K562 (cell line): ENCODE results near the gene DISC1. TPM values are rescaled to one million over a fixed set of nuclear protein-coding genes. Genes with fewer than 3 reads are reported as not detected.

Experiments
- ATAC-seq: fragments of 200-7000 bp; cut with Tn5 transposase; 3 replicates; pipeline ENCODE4 v1.9.1; 2020; ENCODE audit warnings: moderate library complexity
- BruUV-seq: library from RNA; stranded (reverse); fragments of 400-500 nt; replicated peaks from 2 replicates; lab custom pipeline; 2021; lab: Mats Ljungman, UMichigan
- CTCF ChIA-PET: fragments of 300-600 bp; formaldehyde crosslinking; extraction: SDS; loops from one replicate; lab custom pipeline; 2021; ENCODE audit warnings: low intra/inter-chr PET ratio; lab: Yijun Ruan, JAX
- POLR2A ChIA-PET: fragments of 300-600, 350-650 bp; sonication (Branson Sonifier 250); formaldehyde crosslinking; extraction: SDS; loops from one replicate; lab custom pipeline; 2021; ENCODE audit warnings: antibody characterized with exemption, inconsistent platforms; lab: Yijun Ruan, JAX
- DNase-seq, 4 experiments: peaks; one replicate each; pipeline versions ENCODE4 v3.0.0 to v3.0.0-alpha.2; 2011 to 2018; ENCODE audit warnings: low spot score in 3 of 4, mixed read lengths in 3 of 4; ENCODE audit errors: extremely low read depth in 1 of 4
- FAIRE-seq: peaks from 2 replicates; lab custom pipeline; 2011; peaks lifted over from hg19 to GRCh38; lab: Jason Lieb, UNC
- H2AFZ ChIP-seq: 2 replicates; pipeline ENCODE4 v1.6.0; 2011; ENCODE audit warnings: low read depth, low read length, control low read depth, inconsistent platforms
- H3K27ac ChIP-seq: fragments of 200-600 bp; 3 replicates; pipeline ENCODE4 v1.8.0; 2011; ENCODE audit warnings: low read depth, mild to moderate bottlenecking, control low read depth, inconsistent platforms, low read length, moderate library complexity, mixed read lengths; ENCODE audit errors: extremely low read depth
- H3K27me3 ChIP-seq, 2 experiments: fragments of 300-600 bp in 1 of 2; 2 replicates in 1 of 2; 3 replicates in 1 of 2; pipeline versions ENCODE4 v1.6.0 to v1.8.0; 2011; ENCODE audit warnings: inconsistent platforms in 2 of 2, low read length in 2 of 2, mild to moderate bottlenecking in 1 of 2, mixed read lengths in 1 of 2, moderate library complexity in 1 of 2; ENCODE audit not compliant: control insufficient read depth in 2 of 2, insufficient read depth in 2 of 2
- H3K36me3 ChIP-seq: fragments of 300-600 bp; 3 replicates; pipeline ENCODE4 v1.8.0; 2011; ENCODE audit warnings: mild to moderate bottlenecking, low read length, inconsistent platforms; ENCODE audit not compliant: control insufficient read depth, insufficient read depth
- H3K4me1 ChIP-seq, 2 experiments: fragments of 200-600 bp in 1 of 2; replicated peaks in 1 of 2; 2 replicates in 1 of 2; 3 replicates in 1 of 2; pipeline versions ENCODE4 v1.5.1 to v1.8.0; 2011; ENCODE audit warnings: inconsistent platforms in 2 of 2, low read length in 2 of 2, mild to moderate bottlenecking in 1 of 2, mixed read lengths in 1 of 2, moderate library complexity in 1 of 2; ENCODE audit not compliant: control insufficient read depth in 2 of 2, insufficient read depth in 2 of 2
- H3K4me2 ChIP-seq: 2 replicates; pipeline ENCODE4 v1.6.1; 2011; ENCODE audit warnings: low read length, control low read depth, inconsistent platforms, mixed read lengths; ENCODE audit not compliant: insufficient read depth
- H3K4me3 ChIP-seq: fragments of 200-600 bp; sonication (generic), shearing (Covaris generic); 2 replicates; pipeline ENCODE4 v1.5.1; 2016; ENCODE audit warnings: control low read depth, inconsistent platforms
- H3K79me2 ChIP-seq: fragments of 200-600 bp; 3 replicates; pipeline ENCODE4 v1.8.0; 2011; ENCODE audit warnings: low read length, inconsistent platforms; ENCODE audit not compliant: control insufficient read depth, insufficient read depth
- H3K9ac ChIP-seq, 2 experiments: 2 replicates each; pipeline versions ENCODE4 v1.6.0 to v1.6.1; 2011; ENCODE audit warnings: low read depth in 2 of 2, low read length in 2 of 2, control low read depth in 1 of 2, inconsistent platforms in 1 of 2, mild to moderate bottlenecking in 1 of 2, mixed read lengths in 1 of 2; ENCODE audit not compliant: insufficient read depth in 1 of 2
- H3K9me1 ChIP-seq: one replicate; pipeline ENCODE4 v1.6.0; 2011; ENCODE audit warnings: inconsistent platforms, mild to moderate bottlenecking, low read length, moderate library complexity; ENCODE audit not compliant: control insufficient read depth, insufficient read depth
- H3K9me3 ChIP-seq: replicated peaks from 2 replicates; pipeline ENCODE4 v1.5.1; 2011; ENCODE audit warnings: low read depth, low read length, inconsistent platforms; ENCODE audit not compliant: control insufficient read depth, insufficient read depth
- H4K20me1 ChIP-seq: replicated peaks from 2 replicates; pipeline ENCODE4 v1.6.1; 2011; ENCODE audit warnings: low read length, inconsistent platforms, mixed read lengths; ENCODE audit not compliant: control insufficient read depth, insufficient read depth
- ARNT ChIP-seq, 2 experiments: fragments of 450-650 bp; IDR thresholded peaks; 2 replicates each; pipeline ENCODE4 v1.6.1; 2016; ENCODE audit warnings: mild to moderate bottlenecking in 1 of 2
- ASH1L ChIP-seq: fragments of 450-650 bp; IDR thresholded peaks from 2 replicates; pipeline ENCODE4 v1.6.1; 2018; ENCODE audit warnings: borderline replicate concordance, mild to moderate bottlenecking, low read depth; ENCODE audit not compliant: partially characterized antibody
- ATF1 ChIP-seq, 2 experiments: fragments of 450-650 bp in 1 of 2; IDR thresholded peaks; 2 replicates each; pipeline ENCODE4 v1.6.1; 2016; ENCODE audit warnings: missing compliant biosample characterization in 1 of 2, missing genetic modification characterization in 1 of 2
- CC2D1A ChIP-seq: fragments of 450-650 bp; IDR thresholded peaks from 2 replicates; pipeline ENCODE4 v1.6.1; 2017; ENCODE audit warnings: mild to moderate bottlenecking
- GABPB1 ChIP-seq: sonication (generic); formaldehyde crosslinking; IDR thresholded peaks from 2 replicates; pipeline ENCODE4 v1.8.0; 2022; ENCODE audit warnings: mild to moderate bottlenecking, missing genetic modification reagents
- HNRNPL ChIP-seq: fragments of 200-400 bp; formaldehyde crosslinking; IDR thresholded peaks from 2 replicates; pipeline ENCODE4 v1.6.1; 2017; ENCODE audit warnings: low read depth, mild to moderate bottlenecking, low read length
- LARP7 ChIP-seq: fragments of 450-650 bp; IDR thresholded peaks from 2 replicates; pipeline ENCODE4 v1.6.1; 2016
- MCM3 ChIP-seq: fragments of 450-650 bp; IDR thresholded peaks from 2 replicates; pipeline ENCODE4 v1.6.1; 2016
- NR4A1 ChIP-seq, 2 experiments: fragments of 250-450 bp in 1 of 2; fragments of 450-650 bp in 1 of 2; sonication (Bioruptor Pico) in 1 of 2; IDR thresholded peaks; 2 replicates each; pipeline versions ENCODE4 v1.4.0 to v1.6.1; 2016 to 2020; ENCODE audit warnings: mild to moderate bottlenecking in 2 of 2, missing compliant biosample characterization in 1 of 2, missing genetic modification characterization in 1 of 2, moderate library complexity in 1 of 2
- RBM15 ChIP-seq: fragments of 200-400 bp; formaldehyde crosslinking; IDR thresholded peaks from 2 replicates; pipeline ENCODE4 v1.6.1; 2018; ENCODE audit warnings: mild to moderate bottlenecking, low read length, moderate library complexity; ENCODE audit not compliant: insufficient read depth
- SP2 ChIP-seq: IDR thresholded peaks from 2 replicates; pipeline ENCODE4 v1.6.1; 2011; ENCODE audit warnings: mild to moderate bottlenecking, low read depth, low read length, moderate library complexity; ENCODE audit not compliant: poor library complexity, severe bottlenecking; ENCODE audit errors: extremely low read depth
- YBX1 ChIP-seq: fragments of 450-650 bp; IDR thresholded peaks from 2 replicates; pipeline ENCODE4 v1.7.1; 2016; ENCODE audit warnings: mild to moderate bottlenecking
- ZNF134 ChIP-seq: fragments of 250-450 bp; sonication (Bioruptor Pico); conservative IDR thresholded peaks from 2 replicates; pipeline ENCODE4 v1.4.0; 2020
- ZNF175 ChIP-seq: fragments of 200-800 bp; sonication (Bioruptor generic); IDR thresholded peaks from 2 replicates; pipeline ENCODE4 v1.6.1; 2016; ENCODE audit warnings: low read depth, mild to moderate bottlenecking, missing genetic modification characterization, missing compliant biosample characterization
- ZNF57 ChIP-seq: fragments of 450-650 bp; formaldehyde crosslinking; IDR thresholded peaks from 2 replicates; pipeline ENCODE4 v1.4.0; 2020; ENCODE audit warnings: mild to moderate bottlenecking, moderate library complexity
- in situ Hi-C: fragments of 300-500 bp; cut with MboI; formaldehyde crosslinking; loops from 4 replicates; pipeline ENCODE4 v1.15.0; 2018; ENCODE audit warnings: inconsistent platforms, mixed read lengths
- intact Hi-C: fragments of 100-400 bp; cut with micrococcal nuclease; formaldehyde crosslinking; loops from 2 replicates; pipeline ENCODE4 v1.14.2; 2022
- polyA plus RNA-seq, 8 experiments: library from polyadenylated mRNA; depleted of rRNA in 4 of 8; stranded (reverse) in 5 of 8; unstranded in 3 of 8; fragments of >200 nt; fragmentation: Nextera tagmentation in 2 of 8; fragmentation: Illumina TruSeq in 1 of 8; extraction: Ambion mirVana in 2 of 8; extraction: Trizol in 1 of 8; gene quantifications; 2 replicates each; pipeline versions ENCODE4 v1.2.1 to v1.2.3, GENCODE V29; 2011 to 2014; ENCODE audit warnings: inconsistent platforms in 1 of 8, missing spikeins in 1 of 8
- total RNA-seq, 7 experiments: library from RNA; depleted of rRNA in 6 of 7; stranded (reverse); fragments of >200 nt in 6 of 7; fragmentation: Illumina TruSeq in 2 of 7; extraction: Trizol in 2 of 7; gene quantifications; 2 replicates each; pipeline versions ENCODE4 v1.2.1 to v1.2.3, GENCODE V29; 2011 to 2021; ENCODE audit warnings: low replicate concordance in 1 of 7
- TF ChIP-seq, protein P1 (sequence below): fragments of 250-450 bp; sonication (Bioruptor Pico); IDR thresholded peaks from 2 replicates; pipeline ENCODE4 v1.5.0; 2021; ENCODE audit warnings: mild to moderate bottlenecking, borderline replicate concordance
- TF ChIP-seq, protein P2 (sequence below): fragments of 250-450 bp; sonication (Bioruptor Pico); IDR thresholded peaks from 2 replicates; pipeline ENCODE4 v1.9.0; 2021; ENCODE audit warnings: mild to moderate bottlenecking
- TF ChIP-seq, protein P3 (sequence below): fragments of 450-650 bp; formaldehyde crosslinking; IDR thresholded peaks from 2 replicates; pipeline ENCODE4 v1.4.0; 2022; ENCODE audit warnings: mild to moderate bottlenecking, moderate library complexity

The DISC1 gene
- total and polyA plus RNA-seq, 9 of the 15 experiments (the other 6 are each of a cell fraction or from before 2014, with no cell fraction given) = 0.01 to 0.11 (median 0.08) TPM; not detected in 1

DNA sequence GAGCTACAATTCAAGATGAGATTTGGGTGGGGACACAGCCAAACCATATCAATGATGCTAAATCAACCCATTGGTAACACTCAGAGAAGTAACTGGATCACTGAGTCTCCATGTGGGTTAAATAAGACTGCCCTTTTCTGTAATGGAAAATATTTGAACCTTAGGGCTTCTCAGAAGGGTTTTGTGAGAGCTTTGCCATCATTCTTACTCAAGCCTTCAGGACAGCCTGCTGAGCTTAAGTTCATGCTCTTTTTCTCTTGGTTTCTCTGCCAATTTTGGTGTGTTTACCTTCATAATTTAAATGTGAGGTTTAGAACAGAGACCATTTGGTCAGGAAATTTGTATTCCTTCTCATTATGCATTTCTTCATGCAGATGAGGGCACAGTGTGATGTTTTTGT lies 74.7 kb downstream of the DISC1 start:
- H3K4me3 ChIP-seq = no peak overlapping the region
- ChIA-PET CTCF (no interaction called here), POLR2A (no interaction called here)
- H3K9me3 ChIP-seq = no peaks in the 10 kb centered on the region
- BruUV-seq = no TSS peak
- no peaks in the 10 kb centered on the region for H3K36me3 ChIP-seq
- no peak overlapping the region for H3K27ac ChIP-seq
- no peaks in the 10 kb centered on the region for H3K9me1 ChIP-seq
- FAIRE-seq = no peak
- peaks cover 4% of the 10 kb centered on the region in 2 experiments; a peak in 2 of 5 replicates for H3K27me3 ChIP-seq
- in situ Hi-C loops (no loop called here), intact Hi-C loops (no loop called here)
- ATAC-seq = no peak
- TF ChIP-seq YBX1 = no peak
- TF ChIP-seq ASH1L = no peak
- TF ChIP-seq, protein P1, sequence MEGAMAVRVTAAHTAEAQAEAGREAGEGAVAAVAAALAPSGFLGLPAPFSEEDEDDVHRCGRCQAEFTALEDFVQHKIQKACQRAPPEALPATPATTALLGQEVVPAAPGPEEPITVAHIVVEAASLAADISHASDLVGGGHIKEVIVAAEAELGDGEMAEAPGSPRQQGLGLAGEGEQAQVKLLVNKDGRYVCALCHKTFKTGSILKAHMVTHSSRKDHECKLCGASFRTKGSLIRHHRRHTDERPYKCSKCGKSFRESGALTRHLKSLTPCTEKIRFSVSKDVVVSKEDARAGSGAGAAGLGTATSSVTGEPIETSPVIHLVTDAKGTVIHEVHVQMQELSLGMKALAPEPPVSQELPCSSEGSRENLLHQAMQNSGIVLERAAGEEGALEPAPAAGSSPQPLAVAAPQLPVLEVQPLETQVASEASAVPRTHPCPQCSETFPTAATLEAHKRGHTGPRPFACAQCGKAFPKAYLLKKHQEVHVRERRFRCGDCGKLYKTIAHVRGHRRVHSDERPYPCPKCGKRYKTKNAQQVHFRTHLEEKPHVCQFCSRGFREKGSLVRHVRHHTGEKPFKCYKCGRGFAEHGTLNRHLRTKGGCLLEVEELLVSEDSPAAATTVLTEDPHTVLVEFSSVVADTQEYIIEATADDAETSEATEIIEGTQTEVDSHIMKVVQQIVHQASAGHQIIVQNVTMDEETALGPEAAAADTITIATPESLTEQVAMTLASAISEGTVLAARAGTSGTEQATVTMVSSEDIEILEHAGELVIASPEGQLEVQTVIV (CRISPR knock-in tag) = no peak
- no peak for TF ChIP-seq MCM3
- no peak for TF ChIP-seq ZNF57 (CRISPR knock-in tag)
- TF ChIP-seq HNRNPL = no peak
- TF ChIP-seq ARNT (IDR thresholded peaks at IDR 0.05) = no peak
- TF ChIP-seq ZNF134 (CRISPR knock-in tag) = no peak
- TF ChIP-seq NR4A1 (CRISPR knock-in tag; IDR thresholded peaks at IDR 0.05) = no peak
- no peak for TF ChIP-seq NR4A1 (tag; IDR thresholded peaks at IDR 0.05)
- TF ChIP-seq, protein P2, sequence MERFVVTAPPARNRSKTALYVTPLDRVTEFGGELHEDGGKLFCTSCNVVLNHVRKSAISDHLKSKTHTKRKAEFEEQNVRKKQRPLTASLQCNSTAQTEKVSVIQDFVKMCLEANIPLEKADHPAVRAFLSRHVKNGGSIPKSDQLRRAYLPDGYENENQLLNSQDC = no peak
- TF ChIP-seq ZNF175 (CRISPR knock-in tag) = no peak
- no peak for TF ChIP-seq RBM15
- no peak for TF ChIP-seq ATF1 (CRISPR knock-in tag; IDR thresholded peaks at IDR 0.05)
- no peak for TF ChIP-seq ATF1 (tag; IDR thresholded peaks at IDR 0.05)
- TF ChIP-seq SP2 = no peak
- TF ChIP-seq, protein P3, sequence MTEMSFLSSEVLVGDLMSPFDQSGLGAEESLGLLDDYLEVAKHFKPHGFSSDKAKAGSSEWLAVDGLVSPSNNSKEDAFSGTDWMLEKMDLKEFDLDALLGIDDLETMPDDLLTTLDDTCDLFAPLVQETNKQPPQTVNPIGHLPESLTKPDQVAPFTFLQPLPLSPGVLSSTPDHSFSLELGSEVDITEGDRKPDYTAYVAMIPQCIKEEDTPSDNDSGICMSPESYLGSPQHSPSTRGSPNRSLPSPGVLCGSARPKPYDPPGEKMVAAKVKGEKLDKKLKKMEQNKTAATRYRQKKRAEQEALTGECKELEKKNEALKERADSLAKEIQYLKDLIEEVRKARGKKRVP = no peak
- TF ChIP-seq CC2D1A = no peak
- TF ChIP-seq LARP7 = no peak
- no peak for TF ChIP-seq GABPB1 (CRISPR knock-in tag)
- no peak for DNase-seq
- H3K79me2 ChIP-seq = no peaks in the 10 kb centered on the region
- no peaks in the 10 kb centered on the region for H3K4me1 ChIP-seq
- H2AFZ ChIP-seq = no peak overlapping the region
- no peak overlapping the region for H3K9ac ChIP-seq
- no peak overlapping the region for H3K4me2 ChIP-seq
- no peaks in the 10 kb centered on the region for H4K20me1 ChIP-seq
